CD4-positive, CD25-positive, alpha-beta regulatory T cell (primary cell): ENCODE results near the gene HS3ST3B1. TPM values are rescaled to one million over a fixed set of nuclear protein-coding genes. Genes with fewer than 3 reads are reported as not detected.

ENCODE experiments used
- ATAC-seq, 2 donors: fragments of 150-1000 bp; cut with Tn5 transposase; one replicate each; pipeline ENCODE4 v1.10.0; 2021; ENCODE audit warnings: low read depth in 2 of 2, moderate number of reproducible peaks in 2 of 2, moderate library complexity in 1 of 2
- DNase-seq, 3 donors: peaks; one replicate each; pipeline versions ENCODE4 v3.0.0 to v3.0.0-alpha.2; 2012 to 2022; ENCODE audit warnings: mixed read lengths in 1 of 3
- H3K27ac ChIP-seq: one replicate; pipeline ENCODE4 v1.7.0; 2013; ENCODE audit warnings: mild to moderate bottlenecking, low read length; ENCODE audit not compliant: insufficient read depth, poor library complexity, severe bottlenecking
- H3K27me3 ChIP-seq: one replicate; pipeline ENCODE4 v1.7.0; 2013; ENCODE audit warnings: low read length; ENCODE audit not compliant: control insufficient read depth, insufficient read depth
- H3K36me3 ChIP-seq: one replicate; pipeline ENCODE4 v1.7.0; 2013; ENCODE audit warnings: mild to moderate bottlenecking, low read length, moderate library complexity; ENCODE audit not compliant: control insufficient read depth, insufficient read depth
- H3K4me1 ChIP-seq: 2 replicates; pipeline ENCODE4 v1.7.0; 2013; ENCODE audit warnings: mild to moderate bottlenecking, low read length; ENCODE audit not compliant: insufficient read depth, control insufficient read depth, poor library complexity, severe bottlenecking
- H3K4me3 ChIP-seq: one replicate; pipeline ENCODE4 v1.7.0; 2013; ENCODE audit warnings: low read depth, mild to moderate bottlenecking, low read length, moderate library complexity
- H3K9me3 ChIP-seq, 2 experiments: 1 replicate in 1 of 2; 2 replicates in 1 of 2; pipeline ENCODE4 v1.7.0; 2013; ENCODE audit warnings: low read length in 2 of 2, mild to moderate bottlenecking in 1 of 2, moderate library complexity in 1 of 2; ENCODE audit not compliant: control insufficient read depth in 2 of 2
- H3K27ac Mint-ChIP-seq, 3 donors: one replicate each; pipeline ENCODE4 v1.8.0; 2020 to 2022; ENCODE audit warnings: mild to moderate bottlenecking in 3 of 3, mixed read lengths in 3 of 3, moderate library complexity in 2 of 3
- H3K27me3 Mint-ChIP-seq: one replicate; pipeline ENCODE4 v1.8.0; 2022; ENCODE audit warnings: mild to moderate bottlenecking, mixed read lengths
- H3K36me3 Mint-ChIP-seq: one replicate; pipeline ENCODE4 v1.8.0; 2020; ENCODE audit warnings: mixed read lengths
- H3K4me1 Mint-ChIP-seq, 4 donors: one replicate each; pipeline ENCODE4 v1.8.0; 2020 to 2022; ENCODE audit warnings: mixed read lengths in 4 of 4, mild to moderate bottlenecking in 1 of 4
- H3K4me3 Mint-ChIP-seq, 4 donors: one replicate each; pipeline ENCODE4 v1.8.0; 2020 to 2022; ENCODE audit warnings: mild to moderate bottlenecking in 4 of 4, mixed read lengths in 4 of 4, moderate library complexity in 3 of 4
- H3K9me3 Mint-ChIP-seq, 7 donors: one replicate each; pipeline ENCODE4 v1.8.0; 2020 to 2022; ENCODE audit warnings: mixed read lengths in 7 of 7, mild to moderate bottlenecking in 3 of 7, moderate library complexity in 2 of 7
- polyA plus RNA-seq, 4 donors: library from polyadenylated mRNA; unstranded; fragments of 300-500 nt; fragmentation: Illumina TruSeq; gene quantifications; one replicate each; pipeline ENCODE4 v1.2.3, GENCODE V29; 2021
- total RNA-seq: library from RNA; stranded (reverse); gene quantifications from one replicate; pipeline ENCODE4 v1.2.3, GENCODE V29; 2022

Gene HS3ST3B1
- total and polyA plus RNA-seq, 5 donors from 2014 or later, result 22.7 to 47.8 (median 26.2) TPM

GRCh38 chr17:14346801-14347200, 45.9 kb downstream of the HS3ST3B1 start:
- no peak overlapping the region for H3K4me3 ChIP-seq
- Mint-ChIP-seq H3K36me3 (peaks cover 46% of the 10 kb centered on the region), H3K4me1 (peaks cover 30 to 78% (median 45%) of the 10 kb centered on the region in 4 donors), H3K4me3 (no peak overlapping the region), H3K27me3 (no peaks in the 10 kb centered on the region), H3K9me3 (peaks cover 0 to 2% (median 0%) of the 10 kb centered on the region in 7 donors), H3K27ac (peak overlapping the region; percentile 20 to 57 (median 35))
- H3K36me3 ChIP-seq, result peaks cover 54% of the 10 kb centered on the region
- ATAC-seq (no peak), DNase-seq (no peak)
- H3K27me3 ChIP-seq, result no peaks in the 10 kb centered on the region
- H3K9me3 ChIP-seq, result no peaks in the 10 kb centered on the region
- no peaks in the 10 kb centered on the region for H3K4me1 ChIP-seq
- H3K27ac ChIP-seq, result peak overlapping the region; percentile 38

DNA sequence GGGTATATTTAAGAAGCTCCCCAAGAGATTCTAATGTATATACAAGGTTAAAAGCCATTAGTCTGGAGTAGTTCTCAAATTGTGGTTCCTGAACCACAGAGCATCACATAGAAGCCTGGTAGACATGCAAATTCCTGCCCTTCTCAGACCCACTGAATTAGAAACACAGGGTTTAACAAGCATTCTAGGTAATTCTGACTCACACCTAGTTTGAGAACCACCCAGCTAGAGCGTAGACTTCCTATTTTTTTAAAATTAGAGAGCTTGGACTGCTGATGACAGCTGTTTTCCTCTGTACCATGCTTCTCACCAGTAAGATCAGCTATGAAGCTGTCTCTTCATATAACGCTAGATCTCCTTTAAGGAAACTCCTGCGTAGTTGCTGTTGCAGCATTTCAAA, 50.6 kb downstream of the HS3ST3B1 start:
- Mint-ChIP-seq H3K4me3 (peak overlapping the region in 2 of 4 donors; percentile 32 to 59), H3K4me1 (peaks cover 28 to 49% (median 39%) of the 10 kb centered on the region in 4 donors), H3K9me3 (no peaks in the 10 kb centered on the region), H3K27me3 (no peaks in the 10 kb centered on the region), H3K36me3 (peaks cover 28% of the 10 kb centered on the region), H3K27ac (peak overlapping the region in 2 of 3 donors; percentile 35 to 79)
- no peaks in the 10 kb centered on the region for H3K27me3 ChIP-seq
- H3K4me1 ChIP-seq, result no peaks in the 10 kb centered on the region
- no peaks in the 10 kb centered on the region for H3K9me3 ChIP-seq
- H3K36me3 ChIP-seq, result peaks cover 31% of the 10 kb centered on the region
- peak overlapping the region; percentile 20 for H3K27ac ChIP-seq
- no peak overlapping the region for H3K4me3 ChIP-seq
- ATAC-seq (peak; percentile 79 to 82), DNase-seq (peak in 1 of 3 donors; percentile 75)

GRCh38 chr17:14352136-14352535, 51.3 kb downstream of the HS3ST3B1 start:
- Mint-ChIP-seq H3K27ac (peak overlapping the region in 1 of 3 donors; percentile 79), H3K9me3 (no peaks in the 10 kb centered on the region), H3K4me1 (peaks cover 27 to 43% (median 36%) of the 10 kb centered on the region in 4 donors), H3K4me3 (peak overlapping the region in 1 of 4 donors; percentile 59), H3K36me3 (peaks cover 24% of the 10 kb centered on the region), H3K27me3 (no peaks in the 10 kb centered on the region)
- Histone ChIP-seq H3K9me3 (no peaks in the 10 kb centered on the region), H3K27ac (no peak overlapping the region), H3K4me3 (no peak overlapping the region), H3K4me1 (no peaks in the 10 kb centered on the region), H3K27me3 (no peaks in the 10 kb centered on the region), H3K36me3 (peaks cover 25% of the 10 kb centered on the region)
- DNase-seq, result no peak
- ATAC-seq, result no peak

- Mint-ChIP-seq H3K27me3 (no peaks in the 10 kb centered on the region), H3K9me3 (no peaks in the 10 kb centered on the region), H3K27ac (no peak overlapping the region), H3K36me3 (peaks cover 9% of the 10 kb centered on the region), H3K4me3 (no peak overlapping the region), H3K4me1 (peaks cover 15 to 26% (median 21%) of the 10 kb centered on the region in 4 donors)
- H3K4me1 ChIP-seq, result no peaks in the 10 kb centered on the region
- no peak overlapping the region for H3K27ac ChIP-seq
- ATAC-seq (no peak), DNase-seq (no peak)
- no peaks in the 10 kb centered on the region for H3K9me3 ChIP-seq
- H3K27me3 ChIP-seq, result no peaks in the 10 kb centered on the region
- H3K36me3 ChIP-seq, result peaks cover 9% of the 10 kb centered on the region
- no peak overlapping the region for H3K4me3 ChIP-seq
Measured at GRCh38 chr17:14353861-14354474, 53.1 kb downstream of the HS3ST3B1 start.

- Mint-ChIP-seq H3K4me1 (peaks cover 15 to 26% (median 21%) of the 10 kb centered on the region in 4 donors), H3K9me3 (no peaks in the 10 kb centered on the region), H3K27me3 (no peaks in the 10 kb centered on the region), H3K4me3 (no peak overlapping the region), H3K27ac (no peak overlapping the region), H3K36me3 (peaks cover 6% of the 10 kb centered on the region)
- Histone ChIP-seq H3K4me3 (no peak overlapping the region), H3K9me3 (no peaks in the 10 kb centered on the region), H3K27me3 (no peaks in the 10 kb centered on the region), H3K27ac (no peak overlapping the region), H3K36me3 (peaks cover under 1% of the 10 kb centered on the region), H3K4me1 (no peaks in the 10 kb centered on the region)
- no peak for ATAC-seq
- DNase-seq, result no peak
Measured at GRCh38 chr17:14354807-14355206, 53.9 kb downstream of the HS3ST3B1 start.

GRCh38 chr17:14355556-14355955, 54.7 kb downstream of the HS3ST3B1 start:
- H3K4me3 Mint-ChIP-seq, result no peak overlapping the region
- Histone ChIP-seq H3K27ac (no peak overlapping the region), H3K36me3 (no peaks in the 10 kb centered on the region), H3K4me1 (no peaks in the 10 kb centered on the region), H3K4me3 (no peak overlapping the region), H3K27me3 (no peaks in the 10 kb centered on the region), H3K9me3 (no peaks in the 10 kb centered on the region)
- H3K9me3 Mint-ChIP-seq, result no peaks in the 10 kb centered on the region
- H3K4me1 Mint-ChIP-seq, result peaks cover 13 to 22% (median 17%) of the 10 kb centered on the region in 4 donors
- H3K27me3 Mint-ChIP-seq, result no peaks in the 10 kb centered on the region
- no peak overlapping the region for H3K27ac Mint-ChIP-seq
- DNase-seq (no peak), ATAC-seq (no peak)
- H3K36me3 Mint-ChIP-seq, result no peaks in the 10 kb centered on the region

- Mint-ChIP-seq H3K9me3 (no peaks in the 10 kb centered on the region), H3K27ac (peak overlapping the region in 2 of 3 donors; percentile 26 to 66), H3K27me3 (no peaks in the 10 kb centered on the region), H3K4me1 (peaks cover 5 to 15% (median 9%) of the 10 kb centered on the region in 4 donors), H3K36me3 (peaks cover 3% of the 10 kb centered on the region), H3K4me3 (no peak overlapping the region)
- Histone ChIP-seq H3K4me3 (no peak overlapping the region), H3K27ac (no peak overlapping the region), H3K4me1 (no peaks in the 10 kb centered on the region), H3K9me3 (no peaks in the 10 kb centered on the region), H3K36me3 (no peaks in the 10 kb centered on the region), H3K27me3 (no peaks in the 10 kb centered on the region)
- ATAC-seq (peak; percentile 61 to 72), DNase-seq (no peak)
Measured at GRCh38 chr17:14359163-14360020, 58.5 kb downstream of the HS3ST3B1 start.
